HCT116 (cell line): Measurements from ENCODE around the gene NUMA1.

ENCODE experiments used
- FOSL1 ChIP-seq: IDR thresholded peaks from 2 replicates; pipeline ENCODE4 v1.6.1; 2012; ENCODE audit warnings: low read depth
- POLR2A ChIP-seq: IDR thresholded peaks from 2 replicates; pipeline ENCODE4 v1.7.0; 2011; ENCODE audit warnings: borderline replicate concordance; ENCODE audit not compliant: insufficient read depth, insufficient read length; ENCODE audit errors: extremely low read depth
- POLR2AphosphoS5 ChIP-seq: IDR thresholded peaks from 2 replicates; pipeline ENCODE4 v1.6.1; 2011; ENCODE audit warnings: mild to moderate bottlenecking, low read depth, low read length, moderate library complexity
- TF ChIP-seq, protein P1 (sequence below), 3 experiments: fragments of 200-600 bp in 1 of 3; sonication (generic) in 1 of 3; IDR thresholded peaks in 2 of 3; conservative IDR thresholded peaks in 1 of 3; 2 replicates each; pipeline ENCODE4 v1.5.1; 2012 to 2017; ENCODE audit warnings: low read depth in 2 of 3, low read length in 2 of 3, antibody characterized with exemption in 1 of 3, borderline replicate concordance in 1 of 3, control low read depth in 1 of 3, mild to moderate bottlenecking in 1 of 3, mixed read lengths in 1 of 3, mixed run types in 1 of 3, moderate library complexity in 1 of 3; ENCODE audit not compliant: insufficient read depth in 1 of 3

DNA sequence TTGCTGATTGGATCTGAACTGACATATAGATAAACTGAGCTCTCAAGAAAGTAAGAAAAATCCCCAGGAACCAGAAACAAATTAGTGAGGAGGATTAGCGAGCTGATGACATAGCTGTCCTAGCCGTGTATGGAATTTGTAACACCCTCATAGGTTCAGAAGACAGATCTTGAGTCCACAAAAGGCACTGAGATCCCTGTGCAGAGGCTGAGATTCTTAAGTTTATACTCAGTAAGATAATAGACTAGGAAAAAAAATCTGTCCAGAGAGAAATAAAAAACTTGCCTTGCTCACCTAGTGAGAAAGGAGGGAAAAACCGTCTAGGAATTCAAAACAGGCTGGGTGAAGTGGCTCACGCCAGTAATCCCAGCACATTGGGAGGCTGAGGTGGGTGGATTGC is 4.6 kb downstream of the NUMA1 start:
- TF ChIP-seq POLR2A (no peak), POLR2AphosphoS5 (no peak), FOSL1 (no peak)
- TF ChIP-seq, protein P1, sequence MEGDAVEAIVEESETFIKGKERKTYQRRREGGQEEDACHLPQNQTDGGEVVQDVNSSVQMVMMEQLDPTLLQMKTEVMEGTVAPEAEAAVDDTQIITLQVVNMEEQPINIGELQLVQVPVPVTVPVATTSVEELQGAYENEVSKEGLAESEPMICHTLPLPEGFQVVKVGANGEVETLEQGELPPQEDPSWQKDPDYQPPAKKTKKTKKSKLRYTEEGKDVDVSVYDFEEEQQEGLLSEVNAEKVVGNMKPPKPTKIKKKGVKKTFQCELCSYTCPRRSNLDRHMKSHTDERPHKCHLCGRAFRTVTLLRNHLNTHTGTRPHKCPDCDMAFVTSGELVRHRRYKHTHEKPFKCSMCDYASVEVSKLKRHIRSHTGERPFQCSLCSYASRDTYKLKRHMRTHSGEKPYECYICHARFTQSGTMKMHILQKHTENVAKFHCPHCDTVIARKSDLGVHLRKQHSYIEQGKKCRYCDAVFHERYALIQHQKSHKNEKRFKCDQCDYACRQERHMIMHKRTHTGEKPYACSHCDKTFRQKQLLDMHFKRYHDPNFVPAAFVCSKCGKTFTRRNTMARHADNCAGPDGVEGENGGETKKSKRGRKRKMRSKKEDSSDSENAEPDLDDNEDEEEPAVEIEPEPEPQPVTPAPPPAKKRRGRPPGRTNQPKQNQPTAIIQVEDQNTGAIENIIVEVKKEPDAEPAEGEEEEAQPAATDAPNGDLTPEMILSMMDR (IDR thresholded peaks at IDR 0.05 in 2 of 3, conservative IDR thresholded peaks at IDR 0.05 in 1 of 3; ENCODE audit: borderline replicate concordance in 1 of 3, insufficient read depth in 1 of 3, low read depth in 2 of 3, low read length in 2 of 3), result no peak
